ENCODE measurements around the gene TCEAL7. TPM values are rescaled to one million over a fixed set of nuclear protein-coding genes. Genes with fewer than 3 reads are reported as not detected.
"Not testable (repeated sequence)": the region's sequence is repeated elsewhere in the genome, so short reads cannot be mapped to it uniquely, and the experiment has no call there.

The TCEAL7 gene
- total and polyA plus RNA-seq, 2 experiments from 2014 or later, result 7.3 to 17.2 TPM

- not testable (repeated sequence) for H3K9me3 Mint-ChIP-seq; H3K4me1 ChIP-seq (ENCODE audit: insufficient read depth); H3K9me2 ChIP-seq (ENCODE audit: insufficient read depth); DNase-seq (ENCODE audit: low spot score); H3K36me3 ChIP-seq (ENCODE audit: insufficient read depth); H4K20me1 ChIP-seq (replicated peaks; ENCODE audit: insufficient read depth); H2AFZ ChIP-seq; H3K27me3 Mint-ChIP-seq (ENCODE audit: insufficient read depth, low read depth, poor library complexity); H3F3A ChIP-seq (replicated peaks; ENCODE audit: low read depth); ATAC-seq; H3K4me3 ChIP-seq; H3K4me1 Mint-ChIP-seq; H3K27me3 ChIP-seq (ENCODE audit: insufficient read depth); H3K27ac Mint-ChIP-seq; H3K4me3 Mint-ChIP-seq; H3K4me2 ChIP-seq; H3K79me2 ChIP-seq (replicated peaks; ENCODE audit: insufficient read depth); H3K27ac ChIP-seq (ENCODE audit: low read depth)
- peaks cover 17% of the 10 kb centered on the region for H3K36me3 Mint-ChIP-seq (ENCODE audit: low read depth)
These were observed 24.4 kb upstream of the TCEAL7 start for GRCh38 chrX:103305666-103306065.

- Histone ChIP-seq H3K27ac (ENCODE audit: low read depth) (no peak overlapping the region), H3K27me3 (ENCODE audit: insufficient read depth) (no peaks in the 10 kb centered on the region), H3K9me2 (ENCODE audit: insufficient read depth) (no peaks in the 10 kb centered on the region), H3K36me3 (ENCODE audit: insufficient read depth) (no peaks in the 10 kb centered on the region), H3K4me3 (peak overlapping the region; percentile 73), H3K4me1 (ENCODE audit: insufficient read depth) (0 out of 2 replicates have a peak, but pooled peaks cover 3% of the 10 kb centered on the region), H3K4me2 (peak overlapping the region; percentile 79), H2AFZ (no peak overlapping the region), H4K20me1 (replicated peaks; ENCODE audit: insufficient read depth) (no peaks in the 10 kb centered on the region), H3F3A (replicated peaks; ENCODE audit: low read depth) (no peaks in the 10 kb centered on the region), H3K79me2 (replicated peaks; ENCODE audit: insufficient read depth) (no peaks in the 10 kb centered on the region)
- H3K4me3 Mint-ChIP-seq, result peak overlapping the region; percentile 84
- H3K27me3 Mint-ChIP-seq (ENCODE audit: insufficient read depth, low read depth, poor library complexity), result peaks cover 1% of the 10 kb centered on the region
- DNase-seq (ENCODE audit: low spot score) (peak; percentile 33), ATAC-seq (peak; percentile 63)
- H3K9me3 Mint-ChIP-seq, result no peaks in the 10 kb centered on the region
- H3K36me3 Mint-ChIP-seq (ENCODE audit: low read depth), result peaks cover 17% of the 10 kb centered on the region
- H3K27ac Mint-ChIP-seq, result 0 out of 2 replicates have a peak overlapping the region, but pooled peaks have one; percentile 67
- TF ChIP-seq STAT1 (IDR thresholded peaks at IDR 0.05; ENCODE audit: unreplicated experiment) (no peak), REST (IDR thresholded peaks at IDR 0.05; ENCODE audit: unreplicated experiment) (peak; percentile 61), ZNF331 (CRISPR knock-in tag; IDR thresholded peaks at IDR 0.05; ENCODE audit: low read depth) (no peak), CREB1 (CRISPR knock-in tag; IDR thresholded peaks at IDR 0.05; ENCODE audit: low read depth) (no peak), EZH2 (IDR thresholded peaks at IDR 0.05; ENCODE audit: low read depth, unreplicated experiment) (no peak), ZNF114 (CRISPR knock-in tag; IDR thresholded peaks at IDR 0.05) (no peak)
- TF ChIP-seq, protein P1, sequence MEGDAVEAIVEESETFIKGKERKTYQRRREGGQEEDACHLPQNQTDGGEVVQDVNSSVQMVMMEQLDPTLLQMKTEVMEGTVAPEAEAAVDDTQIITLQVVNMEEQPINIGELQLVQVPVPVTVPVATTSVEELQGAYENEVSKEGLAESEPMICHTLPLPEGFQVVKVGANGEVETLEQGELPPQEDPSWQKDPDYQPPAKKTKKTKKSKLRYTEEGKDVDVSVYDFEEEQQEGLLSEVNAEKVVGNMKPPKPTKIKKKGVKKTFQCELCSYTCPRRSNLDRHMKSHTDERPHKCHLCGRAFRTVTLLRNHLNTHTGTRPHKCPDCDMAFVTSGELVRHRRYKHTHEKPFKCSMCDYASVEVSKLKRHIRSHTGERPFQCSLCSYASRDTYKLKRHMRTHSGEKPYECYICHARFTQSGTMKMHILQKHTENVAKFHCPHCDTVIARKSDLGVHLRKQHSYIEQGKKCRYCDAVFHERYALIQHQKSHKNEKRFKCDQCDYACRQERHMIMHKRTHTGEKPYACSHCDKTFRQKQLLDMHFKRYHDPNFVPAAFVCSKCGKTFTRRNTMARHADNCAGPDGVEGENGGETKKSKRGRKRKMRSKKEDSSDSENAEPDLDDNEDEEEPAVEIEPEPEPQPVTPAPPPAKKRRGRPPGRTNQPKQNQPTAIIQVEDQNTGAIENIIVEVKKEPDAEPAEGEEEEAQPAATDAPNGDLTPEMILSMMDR (conservative IDR thresholded peaks at IDR 0.05; ENCODE audit: low read depth in 2 of 2), result no peak
- peaks cover 3% of the 10 kb centered on the region for H3K4me1 Mint-ChIP-seq
These were observed 20.0 kb upstream of the TCEAL7 start for GRCh38 chrX:103309860-103310554.

Measured in GM23338 (cell line).